MV-4-11 (cell line): ENCODE measurements around the gene ZNF598.
"Not testable (repeated sequence)": the region's sequence is repeated elsewhere in the genome, so short reads cannot be mapped to it uniquely, and the experiment has no call there.

ENCODE experiments used
- DNase-seq: peaks from one replicate; lab custom pipeline; 2025; lab: John Stamatoyannopoulos, UW

Gene ZNF598

DNA sequence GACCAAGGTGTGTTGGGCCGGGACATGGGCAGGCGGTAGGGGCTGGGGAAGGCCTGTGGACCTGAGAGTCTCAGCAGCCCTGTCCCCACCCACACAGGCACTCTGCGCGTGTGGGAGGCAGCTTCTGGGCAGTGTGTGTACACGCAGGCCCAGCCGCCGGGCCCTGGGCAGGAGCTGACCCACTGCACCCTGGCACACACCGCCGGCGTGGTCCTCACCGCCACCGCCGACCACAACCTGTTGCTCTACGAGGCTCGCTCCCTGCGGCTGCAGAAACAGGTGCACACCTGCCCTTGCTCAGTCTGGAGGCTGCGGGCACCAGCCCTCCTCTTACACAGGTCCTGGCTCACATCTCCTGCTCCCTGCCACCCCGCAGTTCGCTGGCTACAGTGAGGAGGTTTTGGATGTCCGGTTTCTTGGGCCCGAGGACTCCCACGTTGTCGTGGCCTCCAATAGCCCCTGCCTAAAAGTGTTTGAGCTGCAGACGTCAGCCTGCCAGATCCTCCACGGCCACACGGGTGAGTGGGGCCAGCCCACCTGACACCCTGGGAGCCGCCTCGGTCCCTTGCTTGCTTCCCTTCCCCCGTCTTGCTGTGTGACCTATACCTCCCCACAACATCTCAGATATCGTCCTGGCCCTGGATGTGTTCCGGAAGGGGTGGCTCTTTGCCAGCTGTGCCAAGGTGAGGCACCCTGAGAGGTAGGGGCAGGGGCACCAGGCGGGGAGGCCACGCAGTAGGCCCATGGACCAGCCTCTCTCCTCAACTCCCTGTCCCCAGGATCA, 34.0 kb downstream of the ZNF598 start:
- DNase-seq = no peak

GRCh38 chr16:1974157-1975070, 35.2 kb downstream of the ZNF598 start:
- no peak for DNase-seq

DNA sequence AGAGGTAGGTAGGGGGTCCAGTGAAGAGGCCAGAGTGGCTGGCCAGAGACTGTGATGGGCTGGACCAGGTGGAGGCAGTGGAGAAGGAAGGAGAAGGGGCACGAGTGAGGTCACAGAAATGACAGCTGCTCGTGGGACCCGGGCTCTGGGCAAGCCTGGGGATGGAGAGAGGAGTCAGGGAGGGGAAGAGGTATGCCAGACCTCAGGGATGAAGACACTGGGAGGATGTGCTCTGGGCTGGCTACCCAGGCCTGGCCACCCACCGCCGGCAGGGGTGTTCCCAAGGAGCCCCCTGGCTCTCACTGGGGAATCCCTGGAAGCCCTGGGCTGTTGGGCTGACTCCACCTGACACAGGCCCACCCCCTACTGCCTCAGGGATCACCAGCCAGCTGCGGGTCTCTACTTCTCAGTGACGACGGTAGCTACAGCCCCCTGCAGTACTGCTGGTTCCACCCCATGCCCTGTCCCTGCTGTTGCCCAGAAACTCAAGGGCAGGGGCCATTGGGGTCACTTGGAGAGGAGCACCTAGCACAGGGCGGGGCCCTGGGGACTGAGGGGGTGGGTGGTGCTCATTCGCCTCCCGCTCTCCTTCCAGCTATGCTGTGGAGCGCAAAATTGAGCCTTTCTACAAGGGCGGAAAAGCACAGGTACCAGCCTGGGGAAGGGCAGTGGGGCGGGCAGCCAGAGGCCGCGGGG, 36.0 kb downstream of the ZNF598 start:
- DNase-seq = no peak

DNA sequence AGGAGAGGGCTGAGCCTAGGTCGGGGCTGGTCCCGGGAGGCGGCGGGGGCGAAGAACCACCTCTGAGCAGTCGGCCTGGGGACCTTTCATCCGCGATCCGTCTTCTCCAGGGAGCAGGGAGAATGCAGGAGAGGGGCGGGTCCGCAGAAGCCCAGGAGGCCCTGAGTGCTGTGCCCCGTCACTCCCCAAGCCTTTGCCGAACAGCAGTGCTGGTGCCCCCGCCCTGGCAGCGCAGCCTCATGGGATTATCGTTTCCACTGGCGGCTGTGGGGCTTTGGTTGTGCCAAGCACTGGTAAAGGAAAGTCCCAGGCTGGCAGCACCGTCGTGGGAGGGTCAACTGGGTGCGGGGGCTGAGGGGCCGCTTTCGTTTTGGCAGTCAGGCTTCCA, 37.1 kb downstream of the ZNF598 start:
- DNase-seq = no peak

GRCh38 chr16:1971796-1972489, 37.7 kb downstream of the ZNF598 start, which contains the start of gene TBL3:
TBL3 (plus strand) TSS chr16:1972053; CDS start chr16:1972165, 112 bp downstream.
- peak; percentile 89 for DNase-seq

- no peak for DNase-seq
Measured at GRCh38 chr16:1968146-1968953, 41.3 kb downstream of the ZNF598 start.

DNA sequence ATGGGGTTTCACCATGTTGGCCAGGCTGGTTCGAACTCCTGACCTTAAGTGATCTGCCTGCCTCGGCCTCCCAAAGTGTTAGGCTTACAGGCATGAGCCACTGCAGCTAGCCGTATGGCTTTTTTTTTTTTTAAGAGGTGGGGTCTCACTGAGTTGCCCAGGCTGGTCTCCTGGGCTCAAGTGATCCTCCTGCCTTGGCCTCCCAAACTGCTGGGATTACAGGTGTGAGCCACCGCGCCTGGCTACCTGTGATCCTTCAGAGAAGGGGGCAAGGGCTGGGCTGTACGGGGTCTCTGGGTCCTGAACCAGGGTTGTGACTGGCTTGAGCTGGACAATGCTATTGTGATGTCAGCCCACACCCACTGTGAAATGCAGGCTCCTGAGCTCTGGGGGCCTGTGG, 43.2 kb downstream of the ZNF598 start, which contains the start of gene RNF151:
RNF151 (plus strand) TSS at position 397 of the 400 bp plus-strand sequence. CDS start 26 bp downstream, outside the sequence.
- DNase-seq = no peak

- DNase-seq = no peak
Measured at GRCh38 chr16:1965396-1966001, 44.1 kb downstream of the ZNF598 start.

DNA sequence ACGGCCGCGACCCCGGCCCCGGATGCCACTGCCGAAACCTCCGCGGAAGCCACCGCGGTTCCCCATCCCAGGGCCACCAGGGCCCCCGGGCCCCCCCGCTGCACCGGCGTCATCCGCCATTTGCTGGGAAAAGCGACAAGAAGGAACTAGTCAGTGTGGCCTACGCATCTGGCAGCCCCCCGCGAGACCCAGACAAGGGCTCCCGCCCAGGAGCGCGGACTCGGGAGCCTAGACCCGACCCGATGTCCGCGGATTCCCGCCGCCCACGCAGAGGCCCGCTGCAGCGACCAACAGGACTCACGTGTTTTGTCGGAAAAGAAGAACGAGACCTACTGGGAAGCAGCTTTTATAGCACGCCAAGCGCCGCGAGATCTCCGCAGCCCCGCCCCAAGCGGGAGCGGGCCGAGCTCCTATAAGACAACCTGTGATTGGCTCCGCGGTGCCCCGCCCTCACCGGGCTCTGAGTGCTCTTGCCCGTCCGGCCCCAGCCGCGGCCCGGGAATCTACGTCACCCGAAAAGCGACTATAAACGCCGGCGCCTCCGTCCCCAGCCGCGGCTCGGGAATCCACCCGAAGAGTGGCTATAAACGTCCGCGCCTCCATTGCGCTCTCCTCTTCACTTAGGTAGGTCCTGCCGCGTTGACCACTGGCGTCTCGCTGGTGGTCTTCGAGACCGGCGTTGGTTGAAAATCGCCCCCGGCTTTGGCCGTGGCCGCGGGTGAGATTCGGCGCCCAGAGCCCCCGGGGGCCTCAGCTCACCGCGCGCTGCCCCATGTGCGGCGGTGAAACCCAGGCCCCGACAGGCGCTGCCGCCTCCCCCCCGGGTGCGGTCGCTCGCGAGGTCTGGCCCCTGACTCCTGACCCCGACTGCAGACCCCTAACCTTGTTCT, 44.9 kb downstream of the ZNF598 start, which contains the start of gene RPS2:
RPS2 (minus strand) TSS at position 321 of the 890 bp plus-strand sequence; CDS start at position 120, 201 bp downstream.
- DNase-seq = peak; percentile 96

DNA sequence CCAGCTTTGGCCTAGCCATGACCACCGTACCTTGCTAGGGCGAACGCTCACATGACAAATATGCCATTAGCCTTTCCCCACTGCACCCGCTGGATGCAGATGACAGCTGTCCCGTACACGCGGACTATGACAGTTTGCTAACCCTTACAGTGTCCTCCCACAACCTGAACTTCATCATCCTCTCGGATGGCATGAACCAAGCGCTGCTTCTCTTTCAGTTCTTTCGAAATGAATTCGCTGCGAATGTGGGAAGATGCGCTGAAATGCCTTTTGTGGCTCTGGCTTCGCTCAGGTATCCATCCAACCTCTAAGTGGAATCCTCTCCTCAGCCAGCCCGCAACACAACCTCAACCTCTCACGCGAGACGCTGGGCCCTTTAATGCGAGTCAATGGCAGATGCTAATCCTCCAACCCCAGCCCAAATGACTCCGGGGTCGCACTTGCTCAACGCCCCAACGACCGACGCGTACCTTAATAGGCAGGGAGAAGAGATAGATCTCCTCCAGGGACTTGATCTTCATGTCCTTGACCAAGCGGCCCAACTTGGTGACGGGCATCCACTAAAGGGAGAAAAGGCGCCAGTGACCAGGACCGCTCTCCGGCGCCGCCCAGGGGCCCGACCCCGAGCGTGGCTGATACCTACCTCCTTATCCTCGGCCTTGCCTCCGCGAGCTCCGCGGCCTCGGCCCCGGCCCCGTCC, 45.7 kb downstream of the ZNF598 start:
- no peak for DNase-seq

DNA sequence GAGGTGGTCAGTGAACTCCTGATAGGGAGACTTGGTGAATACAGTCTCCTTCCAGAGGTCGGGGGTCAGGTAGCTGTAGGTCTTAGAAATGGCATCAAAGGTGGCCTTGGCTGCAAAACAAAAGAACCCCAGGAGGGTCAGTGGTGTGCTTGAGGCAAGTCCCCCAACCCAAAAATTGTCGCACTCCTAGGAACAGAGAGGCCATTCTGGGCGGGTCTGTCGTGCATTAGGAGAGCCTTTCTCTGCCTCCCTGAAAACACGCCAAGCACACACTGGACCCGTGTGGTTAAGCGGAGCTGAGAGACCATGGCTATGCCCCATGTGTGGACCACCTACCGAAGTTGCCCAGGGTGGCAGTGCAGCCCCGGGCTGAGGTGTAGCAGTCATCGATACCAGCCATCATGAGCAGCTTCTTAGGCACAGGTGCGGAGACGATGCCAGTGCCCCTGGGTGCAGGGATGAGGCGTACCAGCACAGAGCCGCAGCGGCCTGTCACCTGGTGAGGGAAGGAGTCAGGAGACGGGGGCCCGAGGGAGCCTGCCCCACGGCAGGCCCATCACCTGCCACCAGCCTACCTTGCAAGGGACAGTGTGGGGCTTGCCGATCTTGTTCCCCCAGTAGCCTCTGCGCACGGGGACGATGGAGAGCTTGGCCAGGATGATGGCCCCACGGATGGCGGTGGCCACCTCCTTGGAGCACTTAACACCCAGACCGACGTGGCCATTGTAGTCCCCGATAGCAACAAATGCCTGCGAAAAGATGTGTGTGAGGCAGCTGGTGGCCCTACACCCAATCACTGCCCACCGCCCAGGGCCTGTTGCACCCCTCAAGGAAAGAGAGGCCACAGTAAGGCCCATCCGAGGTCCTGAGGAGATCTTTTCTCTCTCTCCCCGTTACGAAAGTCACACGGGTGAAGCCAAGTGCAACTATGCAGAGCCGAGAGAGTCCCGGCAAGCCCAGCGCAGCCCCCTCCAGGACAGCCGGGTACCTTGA, 47.2 kb downstream of the ZNF598 start:
- not testable (repeated sequence) for DNase-seq

GRCh38 chr16:1961651-1962067, 48.0 kb downstream of the ZNF598 start:
- DNase-seq = peak; percentile 53

GRCh38 chr16:1960665-1961630, 48.7 kb downstream of the ZNF598 start:
- DNase-seq = peak; percentile 71

DNA sequence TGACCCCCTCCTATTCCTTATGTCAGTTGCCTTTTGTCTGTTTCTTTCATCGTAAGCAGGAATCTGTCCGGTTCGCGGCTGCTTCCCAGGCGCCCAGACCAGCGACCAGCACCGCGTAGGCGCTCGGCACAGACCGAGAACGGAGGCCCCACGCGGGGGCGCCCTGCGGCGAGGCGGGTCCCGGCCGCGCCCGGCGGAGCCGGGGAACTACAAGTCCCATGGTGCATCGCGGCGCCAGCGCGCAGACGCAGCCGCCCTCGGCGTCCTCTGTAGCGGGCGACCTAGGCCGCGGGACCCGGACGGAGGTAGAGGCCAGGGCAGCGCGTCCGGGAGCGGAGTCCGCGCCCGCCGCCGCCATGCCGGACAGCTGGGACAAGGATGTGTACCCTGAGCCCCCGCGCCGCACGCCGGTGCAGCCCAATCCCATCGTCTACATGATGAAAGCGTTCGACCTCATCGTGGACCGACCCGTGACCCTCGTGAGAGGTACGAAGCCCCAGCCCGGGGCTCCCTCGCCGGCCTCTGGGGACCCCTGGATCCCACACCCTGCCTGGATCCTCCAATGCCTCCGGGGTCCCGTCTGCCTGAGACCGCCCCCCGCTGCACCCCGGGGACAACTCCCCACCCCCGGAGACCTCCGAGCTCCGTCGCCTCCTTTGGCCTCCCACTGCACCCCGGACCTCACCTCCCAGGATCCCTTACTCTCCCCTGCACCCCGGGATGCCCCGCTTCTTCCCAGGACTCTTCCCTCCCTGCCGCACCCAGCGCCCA, 50.2 kb downstream of the ZNF598 start, which contains the start of gene NDUFB10:
NDUFB10 (plus strand) TSS at position 270 of the 771 bp plus-strand sequence; CDS start at position 357, 87 bp downstream.
- DNase-seq = peak; percentile 82

DNA sequence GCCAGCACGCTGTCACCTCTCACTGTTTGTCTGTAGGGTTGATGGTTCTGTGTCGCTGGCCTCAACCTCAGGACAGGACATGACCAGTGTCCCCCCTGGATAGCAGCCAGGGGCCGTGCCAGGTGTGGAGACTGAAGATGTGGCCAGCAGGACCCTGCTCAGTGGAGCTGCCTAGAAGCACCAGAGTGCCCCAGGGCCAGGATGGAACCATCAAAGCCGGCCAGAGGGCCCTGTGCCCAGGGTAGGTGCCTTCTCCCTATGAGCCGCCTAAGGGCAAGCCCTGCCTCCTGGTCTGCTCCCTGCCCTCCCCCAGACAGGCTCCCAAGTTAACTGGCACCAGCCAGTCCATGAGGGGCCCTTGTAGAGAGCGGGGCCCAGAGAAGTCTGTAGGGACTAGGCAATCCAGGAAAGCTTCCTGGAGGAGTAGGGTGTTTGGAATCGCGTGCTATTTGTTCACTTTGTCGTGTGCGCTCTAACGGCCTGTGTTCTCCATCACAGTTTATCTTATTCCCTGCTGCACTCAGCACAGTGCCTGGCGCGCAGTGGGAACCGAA, 50.8 kb downstream of the ZNF598 start:
- no peak for DNase-seq
